Endothelial cell (in vitro differentiated cells): ENCODE data around the gene IL17RC. TPM values are rescaled to one million over a fixed set of nuclear protein-coding genes. Genes with fewer than 3 reads are reported as not detected.
A peak's percentile ranks its signal among the peaks of the same experiment; 100 is the strongest.

Experiments
- DNase-seq: peaks from one replicate; pipeline ENCODE4 v3.0.0; 2021; ENCODE audit warnings: low spot score
- H3K27ac Mint-ChIP-seq: one replicate; pipeline ENCODE4 v1.8.0; 2021; ENCODE audit warnings: mixed read lengths, inconsistent platforms; ENCODE audit not compliant: unreplicated experiment
- H3K27me3 Mint-ChIP-seq: one replicate; pipeline ENCODE4 v1.8.0; 2021; ENCODE audit warnings: mild to moderate bottlenecking, moderate library complexity, mixed read lengths, inconsistent platforms; ENCODE audit not compliant: unreplicated experiment
- H3K36me3 Mint-ChIP-seq: one replicate; pipeline ENCODE4 v1.8.0; 2021; ENCODE audit warnings: mild to moderate bottlenecking, low read depth, mixed read lengths, inconsistent platforms; ENCODE audit not compliant: unreplicated experiment
- H3K4me1 Mint-ChIP-seq: one replicate; pipeline ENCODE4 v1.8.0; 2021; ENCODE audit warnings: mild to moderate bottlenecking, mixed read lengths, inconsistent platforms; ENCODE audit not compliant: unreplicated experiment
- H3K4me3 Mint-ChIP-seq: one replicate; pipeline ENCODE4 v1.8.0; 2021; ENCODE audit warnings: mild to moderate bottlenecking, mixed read lengths, inconsistent platforms; ENCODE audit not compliant: unreplicated experiment
- H3K9me3 Mint-ChIP-seq: one replicate; pipeline ENCODE4 v1.8.0; 2021; ENCODE audit warnings: mixed read lengths, inconsistent platforms; ENCODE audit not compliant: unreplicated experiment
- CTCF ChIP-seq: fragments of 200-600 bp; sonication (generic); IDR thresholded peaks from one replicate; pipeline ENCODE4 v1.5.0; 2021; ENCODE audit warnings: antibody characterized with exemption; ENCODE audit not compliant: unreplicated experiment
- total RNA-seq: library from RNA; stranded (reverse); fragmentation: NEBNext Ultra II Directional; extraction: Animal tissue kit (Norgen Biotek cat#: 25700); gene quantifications from one replicate; pipeline ENCODE4 v1.2.1, GENCODE V29; 2021; ENCODE audit not compliant: unreplicated experiment

IL17RC gene
- total RNA-seq, 1 donor from 2014 or later, result 17.5 TPM

GRCh38 chr3:9918261-9919038 is 1.6 kb downstream of the IL17RC start:
- Mint-ChIP-seq H3K4me3 (no peak overlapping the region), H3K9me3 (no peaks in the 10 kb centered on the region), H3K27me3 (no peaks in the 10 kb centered on the region), H3K27ac (no peak overlapping the region), H3K4me1 (peaks cover 4% of the 10 kb centered on the region), H3K36me3 (no peaks in the 10 kb centered on the region)
- no peak for TF ChIP-seq CTCF
- no peak for DNase-seq

- DNase-seq, result no peak
- H3K27me3 Mint-ChIP-seq, result peaks cover 2% of the 10 kb centered on the region
Measured at GRCh38 chr3:9928158-9928557, 11.3 kb downstream of the IL17RC start.

GRCh38 chr3:9930804-9931418 is 14.0 kb downstream of the IL17RC start:
- DNase-seq, result no peak
- peaks cover 20% of the 10 kb centered on the region for H3K4me1 Mint-ChIP-seq
- no peak overlapping the region for H3K27ac Mint-ChIP-seq

More at GRCh38 chr3:9928158-9928557, 11.3 kb downstream of the IL17RC start:
- peak; percentile 4 for TF ChIP-seq CTCF
- Mint-ChIP-seq H3K4me3 (no peak overlapping the region), H3K27ac (no peak overlapping the region), H3K4me1 (no peaks in the 10 kb centered on the region), H3K36me3 (peaks cover 11% of the 10 kb centered on the region), H3K9me3 (no peaks in the 10 kb centered on the region)

GRCh38 chr3:9932535-9932842 is 15.6 kb downstream of the IL17RC start:
- H3K27ac Mint-ChIP-seq, result peak overlapping the region; percentile 64
- DNase-seq, result no peak

More at GRCh38 chr3:9930804-9931418, 14.0 kb downstream of the IL17RC start:
- no peak overlapping the region for H3K4me3 Mint-ChIP-seq
- H3K27me3 Mint-ChIP-seq, result peaks cover 11% of the 10 kb centered on the region
- no peak for TF ChIP-seq CTCF
- H3K9me3 Mint-ChIP-seq, result no peaks in the 10 kb centered on the region
- H3K36me3 Mint-ChIP-seq, result peaks cover 19% of the 10 kb centered on the region

More at GRCh38 chr3:9932535-9932842, 15.6 kb downstream of the IL17RC start:
- Mint-ChIP-seq H3K4me3 (peak overlapping the region; percentile 73), H3K9me3 (no peaks in the 10 kb centered on the region), H3K27me3 (peaks cover 13% of the 10 kb centered on the region), H3K4me1 (peaks cover 20% of the 10 kb centered on the region), H3K36me3 (peaks cover 28% of the 10 kb centered on the region)
- TF ChIP-seq CTCF, result no peak
